Dedifferentiated amniotic fluid mesenchymal stem cell (primary cell): ENCODE measurements around the gene OR6K2.

Experiments used
- DNase-seq: peaks from one replicate; pipeline ENCODE4 v3.0.0-alpha.2; 2016; ENCODE audit errors: extremely low spot score

Gene OR6K2

GRCh38 chr1:158686111-158687009, 14.1 kb downstream of the OR6K2 start, which contains the start of gene SPTA1:
Gene SPTA1, minus strand, starts transcription at chr1:158686715. Its CDS starts 198 bp downstream, at chr1:158686517.
- DNase-seq = no peak

GRCh38 chr1:158685085-158685484, 15.4 kb downstream of the OR6K2 start:
- no peak for DNase-seq

- DNase-seq = no peak
Measured at GRCh38 chr1:158681606-158682005, 18.8 kb downstream of the OR6K2 start.

GRCh38 chr1:158679289-158679688, 21.2 kb downstream of the OR6K2 start:
- DNase-seq = no peak

- DNase-seq = no peak
Measured at GRCh38 chr1:158675563-158676323, 24.7 kb downstream of the OR6K2 start.

GRCh38 chr1:158674302-158674701, 26.1 kb downstream of the OR6K2 start:
- no peak for DNase-seq

- no peak for DNase-seq
Measured at GRCh38 chr1:158666037-158666436, 34.4 kb downstream of the OR6K2 start.

- DNase-seq = no peak
Measured at GRCh38 chr1:158654571-158654970, 45.9 kb downstream of the OR6K2 start.

- no peak for DNase-seq
Measured at GRCh38 chr1:158654086-158654485, 46.4 kb downstream of the OR6K2 start.

- DNase-seq = no peak
Measured at GRCh38 chr1:158652721-158653334, 47.6 kb downstream of the OR6K2 start.
